Muscle of leg (tissue), 16 donors: ENCODE measurements around the gene ABCG4. TPM values are rescaled to one million over a fixed set of nuclear protein-coding genes. Genes with fewer than 3 reads are reported as not detected.
"Not testable (repeated sequence)": the region's sequence is repeated elsewhere in the genome, so short reads cannot be mapped to it uniquely, and the experiment has no call there.

Experiments used
- DNase-seq: peaks from one replicate; pipeline ENCODE4 v3.0.0; 2013
- H3K27ac ChIP-seq: one replicate; pipeline ENCODE4 v1.5.1; 2013; ENCODE audit warnings: mild to moderate bottlenecking, low read length, control low read depth
- H3K27me3 ChIP-seq: one replicate; pipeline ENCODE4 v1.6.1; 2013; ENCODE audit warnings: low read length; ENCODE audit not compliant: control insufficient read depth, insufficient read depth
- H3K36me3 ChIP-seq: one replicate; pipeline ENCODE4 v1.6.1; 2013; ENCODE audit warnings: low read length; ENCODE audit not compliant: control insufficient read depth, insufficient read depth
- H3K4me1 ChIP-seq: one replicate; pipeline ENCODE4 v1.6.1; 2013; ENCODE audit warnings: low read length; ENCODE audit not compliant: control insufficient read depth, insufficient read depth
- H3K4me3 ChIP-seq: one replicate; pipeline ENCODE4 v1.5.1; 2013; ENCODE audit warnings: low read length, control low read depth
- H3K9me3 ChIP-seq: replicated peaks from 2 replicates; pipeline ENCODE4 v1.6.1; 2013; ENCODE audit warnings: low read depth, low read length; ENCODE audit not compliant: control insufficient read depth
- WGBS: methylation state at CpG from one replicate; pipeline ENCODE4 v1.1.5; 2013; ENCODE audit warnings: missing lambda C conversion rate; ENCODE audit not compliant: insufficient coverage; 5-methylcytosine and 5-hydroxymethylcytosine counted together
- long read RNA-seq, 11 donors: transcript quantifications; one replicate each; lab custom pipeline, GENCODE V29; 2026
- polyA plus RNA-seq, 8 donors: library from polyadenylated mRNA; unstranded; fragments of 120-200 nt; gene quantifications; one replicate each; pipeline versions ENCODE4 v1.2.1 to v1.2.3, GENCODE V29; 2013; ENCODE audit warnings: inconsistent platforms in 1 of 8, low replicate concordance in 1 of 8; ENCODE audit not compliant: insufficient read length in 8 of 8, insufficient read depth in 1 of 8
- total RNA-seq: library from RNA; stranded (reverse); fragments of 120-200 nt; gene quantifications from one replicate; pipeline ENCODE4 v1.2.4, GENCODE V29; 2013

The ABCG4 gene
- total RNA-seq, result 0.13 TPM
- under 1 TPM; 0.18 to 0.60 (median 0.28) TPM for polyA plus RNA-seq
- long read RNA-seq, donor 1, result 0 reads
- long read RNA-seq, donor 2, result 0 reads
- long read RNA-seq, donor 3, result 0 reads
- long read RNA-seq, donor 4, result 0 reads
- long read RNA-seq, donor 5, result 0 reads
- long read RNA-seq, donor 6, result 0 reads
- long read RNA-seq, donor 7, result 0 reads
- long read RNA-seq, donor 8, result 0 reads
- long read RNA-seq, donor 9, result 0 reads
- long read RNA-seq, donor 10, result 0 reads
- long read RNA-seq, donor 11, result 0 reads

DNA sequence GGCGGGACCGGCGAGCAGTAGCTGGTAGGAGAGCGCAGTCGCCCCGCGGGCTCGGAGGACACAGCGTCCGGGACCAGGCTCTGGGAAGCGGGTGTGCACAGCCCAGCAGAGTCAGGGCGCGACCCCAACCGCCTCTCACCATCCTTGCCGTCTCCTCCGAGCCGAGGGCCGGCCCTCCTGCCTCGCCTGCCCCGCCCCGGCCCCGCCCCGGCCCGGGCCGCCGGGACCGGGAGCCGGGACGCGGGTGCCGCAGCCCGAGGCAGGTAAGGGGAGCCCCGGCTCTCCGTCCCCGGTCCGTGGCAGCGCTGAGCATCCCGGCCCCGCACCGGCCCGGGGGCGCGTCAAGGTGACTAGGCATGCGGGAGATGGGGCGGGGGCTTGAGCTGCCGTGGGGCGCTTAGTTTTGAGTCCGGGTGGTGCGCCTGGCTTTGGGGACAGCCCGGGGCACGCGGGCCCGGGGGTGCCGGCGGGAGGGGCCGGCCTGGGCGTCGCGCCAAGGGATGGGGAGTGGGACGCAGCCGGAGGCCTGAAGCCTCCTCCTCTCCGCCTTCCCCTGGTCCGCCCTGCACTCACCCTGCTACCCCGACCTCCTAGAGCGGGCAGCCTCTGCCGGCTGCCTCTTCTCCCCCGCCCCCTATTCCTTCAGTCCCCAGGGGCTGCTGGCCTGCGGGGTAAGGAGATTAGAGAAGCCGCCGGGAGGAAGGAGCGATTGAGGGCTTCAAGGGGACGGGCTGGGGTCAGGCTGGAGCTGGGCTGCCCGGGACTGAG, at the start of gene ABCG4:
TSS of gene ABCG4 (plus strand) at position 35 of the 768 bp plus-strand sequence. CDS start 914 bp downstream, outside the sequence.
- H3K27me3 ChIP-seq, result peaks cover 48% of the 10 kb centered on the region
- peak within 1 kb of the TSS; percentile 45 for H3K4me3 ChIP-seq
- peaks cover 16% of the 10 kb centered on the region for H3K4me1 ChIP-seq
- H3K27ac ChIP-seq, result no peak within 1 kb of the TSS
- DNase-seq, result no peak
- no peaks in the 10 kb centered on the region for H3K36me3 ChIP-seq
- 0% methylated on average over 66 of the region's 73 CpGs for WGBS
- H3K9me3 ChIP-seq, result no peaks in the 10 kb centered on the region

DNA sequence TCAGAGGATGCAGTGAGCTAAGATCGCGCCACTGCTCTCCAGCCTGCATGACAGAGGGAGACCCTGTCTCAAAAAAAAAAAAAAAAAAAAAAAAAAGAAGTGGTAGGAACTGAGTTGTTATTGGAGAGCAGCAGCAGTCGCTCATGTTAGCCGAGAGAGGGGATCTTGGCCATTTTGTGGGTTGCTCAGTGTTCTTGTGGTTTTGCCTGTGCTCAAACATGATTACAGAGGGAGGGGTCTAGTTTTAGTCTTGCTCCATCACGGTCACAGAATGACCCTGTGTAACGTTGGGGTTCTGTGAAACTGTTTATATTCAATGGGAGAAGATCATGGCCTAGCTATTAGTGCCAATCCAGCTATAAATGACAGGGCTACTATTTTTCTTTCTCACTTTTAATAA, 49.1 kb upstream of the ABCG4 start:
- H3K36me3 ChIP-seq, result peaks cover 25% of the 10 kb centered on the region
- no peak overlapping the region for H3K27ac ChIP-seq
- H3K4me1 ChIP-seq, result peaks cover 28% of the 10 kb centered on the region
- no peak for DNase-seq
- WGBS, result 100% methylated on average over 2 of the region's 6 CpGs
- no peak overlapping the region for H3K4me3 ChIP-seq
- H3K27me3 ChIP-seq, result no peaks in the 10 kb centered on the region
- no peaks in the 10 kb centered on the region for H3K9me3 ChIP-seq

DNA sequence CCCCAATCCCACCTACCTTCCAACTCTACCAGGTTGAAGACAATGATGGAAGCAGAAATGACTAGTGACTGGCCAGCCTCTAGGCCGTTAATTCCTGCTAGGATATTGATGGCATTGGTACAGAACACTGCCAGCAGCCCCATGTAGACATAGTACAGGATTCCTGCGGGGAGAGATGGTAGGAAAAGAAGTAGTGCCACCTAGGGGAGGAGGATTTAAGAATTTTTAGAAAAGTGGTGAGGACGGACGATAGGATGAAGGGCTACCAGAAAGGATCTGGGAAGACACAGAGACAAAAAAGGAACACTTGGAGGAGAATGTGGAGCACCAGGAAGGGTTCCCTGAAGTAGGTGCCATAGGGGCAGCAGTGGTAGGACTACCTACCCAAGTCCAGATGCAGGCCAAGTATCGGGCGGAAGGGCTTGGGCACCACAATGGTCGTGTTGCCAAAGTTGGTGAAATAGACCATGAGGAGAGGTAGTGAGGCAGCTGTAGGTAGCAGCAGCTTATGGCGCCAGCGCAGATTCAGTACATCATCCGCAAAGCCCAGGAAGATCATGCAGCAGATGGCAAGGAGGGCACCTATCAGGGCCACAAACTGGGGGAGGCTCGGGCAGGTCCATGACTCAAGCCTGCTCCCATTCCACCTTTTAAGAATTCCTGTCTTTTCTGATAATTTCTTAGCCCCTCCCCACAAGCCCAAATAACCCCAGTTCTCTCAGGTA, 48.4 kb upstream of the ABCG4 start:
- Histone ChIP-seq H3K36me3 (peaks cover 25% of the 10 kb centered on the region), H3K9me3 (no peaks in the 10 kb centered on the region), H3K27ac (no peak overlapping the region), H3K27me3 (no peaks in the 10 kb centered on the region), H3K4me1 (peaks cover 28% of the 10 kb centered on the region), H3K4me3 (peak overlapping the region; percentile 93)
- no peak for DNase-seq
- 50% methylated on average over 11 of the region's 11 CpGs for WGBS

DNA sequence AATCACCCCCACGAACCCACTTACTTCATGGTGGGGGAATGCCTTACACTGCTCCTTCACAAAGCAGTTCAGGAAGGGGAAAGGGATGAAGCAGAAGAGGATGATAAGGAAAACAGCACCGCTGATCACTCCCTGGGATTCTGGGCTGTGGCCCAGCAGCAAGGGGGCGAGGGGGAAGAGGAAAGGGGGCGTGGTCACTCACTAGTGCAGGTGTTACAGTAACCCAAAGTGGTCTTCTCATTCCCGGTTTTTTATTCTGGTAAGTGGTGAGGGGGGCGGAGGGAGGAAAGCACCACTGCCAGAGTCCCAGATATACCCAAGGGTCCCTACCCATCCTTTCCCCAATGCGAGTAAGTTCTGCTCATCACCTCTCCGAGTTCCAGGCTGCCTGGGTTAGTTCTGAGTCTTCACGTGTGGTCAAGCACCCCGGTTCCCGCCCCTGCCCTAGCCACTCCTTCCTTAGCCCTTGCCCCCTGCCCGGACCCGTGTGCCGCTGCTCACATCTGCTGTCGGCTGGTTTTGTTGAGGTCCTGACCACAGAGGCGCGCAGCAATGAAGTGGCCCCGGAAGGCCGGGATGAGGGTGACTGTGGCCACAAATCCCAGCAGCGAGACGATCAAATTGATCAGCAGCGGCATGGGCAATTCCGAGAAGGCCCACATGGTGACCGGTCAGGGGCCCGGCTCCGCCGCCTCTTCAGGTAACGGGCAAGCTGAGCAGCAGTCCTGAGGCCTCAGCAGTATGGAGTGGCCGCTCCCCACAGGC, 47.7 kb upstream of the ABCG4 start:
- Histone ChIP-seq H3K4me1 (peaks cover 26% of the 10 kb centered on the region), H3K4me3 (peak overlapping the region; percentile 93), H3K27ac (peak overlapping the region; percentile 99), H3K9me3 (no peaks in the 10 kb centered on the region), H3K27me3 (no peaks in the 10 kb centered on the region), H3K36me3 (peaks cover 25% of the 10 kb centered on the region)
- peak; percentile 37 for DNase-seq
- under 1% methylated on average over 24 of the region's 29 CpGs for WGBS

DNA sequence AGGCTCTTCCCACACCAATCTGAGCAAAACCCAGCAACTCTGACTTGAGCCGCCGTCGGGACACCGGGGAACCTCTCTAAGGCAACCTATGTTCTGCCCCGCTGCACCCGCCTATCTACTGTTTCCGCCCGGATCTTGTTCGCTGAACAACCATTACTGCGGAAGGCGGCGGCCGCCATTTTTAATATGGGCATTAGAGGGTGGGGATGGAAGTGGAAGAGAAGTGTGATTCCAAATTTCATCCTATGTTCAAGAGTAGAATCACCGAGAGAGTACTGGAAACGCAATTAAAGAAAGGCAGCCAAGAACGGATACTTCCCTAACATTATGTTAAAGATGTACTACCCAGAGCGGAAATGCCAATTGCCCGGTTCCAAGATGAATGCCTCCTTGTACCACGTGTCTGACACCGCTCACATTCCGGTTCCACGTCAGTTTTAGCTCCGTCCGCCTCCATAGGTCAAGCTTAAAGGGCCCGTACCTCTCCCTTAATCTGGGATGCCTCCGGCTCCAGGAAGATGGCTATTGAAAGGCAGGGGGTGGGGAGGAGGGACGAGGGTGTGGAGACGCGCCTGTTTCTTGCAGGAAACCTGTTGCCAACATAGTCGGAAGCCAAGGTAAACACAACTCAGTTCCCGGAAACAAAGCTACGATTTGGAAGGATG, 47.0 kb upstream of the ABCG4 start, which contains the start of gene DPAGT1:
TSS of gene DPAGT1 (minus strand) at position 95 of the 665 bp plus-strand sequence. CDS start 198 bp downstream, outside the sequence.
- H3K36me3 ChIP-seq, result peaks cover 18% of the 10 kb centered on the region
- H3K4me1 ChIP-seq, result peaks cover 34% of the 10 kb centered on the region
- H3K27me3 ChIP-seq, result no peaks in the 10 kb centered on the region
- peak within 1 kb of the TSS; percentile 93 for H3K4me3 ChIP-seq
- 3% methylated on average over 19 of the region's 32 CpGs for WGBS
- peak within 1 kb of the TSS; percentile 99 for H3K27ac ChIP-seq
- DNase-seq, result peak; percentile 99
- no peaks in the 10 kb centered on the region for H3K9me3 ChIP-seq

DNA sequence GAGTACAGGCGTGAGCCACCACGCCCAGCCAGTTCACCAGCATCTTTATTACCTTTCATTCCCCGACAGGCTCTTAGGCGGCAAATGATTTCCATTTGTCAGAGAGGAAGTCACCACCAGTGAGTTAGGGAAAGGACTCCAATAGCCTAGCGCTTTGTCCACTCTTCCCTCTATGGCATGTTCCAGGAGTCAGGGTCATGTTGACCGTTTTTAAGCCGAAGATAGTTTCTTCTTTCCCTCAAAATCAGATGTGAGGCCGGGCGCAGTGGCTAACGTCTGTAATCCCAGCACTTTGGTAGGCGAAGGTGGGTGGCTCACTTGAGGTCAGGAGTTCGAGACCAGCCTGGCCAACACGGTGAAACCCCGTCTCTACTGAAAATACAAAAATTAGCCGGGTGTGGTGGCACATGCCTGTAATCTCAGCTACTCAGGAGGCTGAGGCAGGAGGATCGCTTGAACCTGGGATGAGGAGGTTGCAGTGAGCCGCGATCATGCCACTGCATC, 45.6 kb upstream of the ABCG4 start:
- H3K36me3 ChIP-seq, H3K9me3 ChIP-seq, H3K27me3 ChIP-seq, DNase-seq: not testable (repeated sequence)
- H3K4me3 ChIP-seq, result peak overlapping the region; percentile 11
- H3K4me1 ChIP-seq, result peaks cover 39% of the 10 kb centered on the region
- H3K27ac ChIP-seq, result peak overlapping the region; percentile 99
- 88% methylated on average over 12 of the region's 18 CpGs for WGBS

DNA sequence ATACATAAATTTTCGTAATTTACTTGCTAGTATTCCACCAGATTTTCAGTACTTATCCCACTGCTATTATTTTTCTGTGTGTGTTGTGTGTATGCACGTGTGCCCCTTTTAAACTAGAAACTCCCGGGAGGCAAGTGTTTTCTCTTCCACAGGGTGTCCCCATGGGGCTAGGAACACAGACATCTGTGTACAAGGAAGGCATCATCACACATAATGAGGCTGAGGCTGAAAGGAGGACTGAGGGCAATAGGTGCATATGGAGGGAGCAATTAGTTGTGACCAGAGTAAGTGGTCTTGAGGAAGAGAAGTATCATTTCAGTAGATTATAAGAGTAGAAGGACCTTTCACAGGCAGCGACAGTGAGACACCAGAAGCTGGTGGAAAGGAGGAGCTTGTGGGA, 45.1 kb upstream of the ABCG4 start:
- Histone ChIP-seq H3K27me3 (no peaks in the 10 kb centered on the region), H3K27ac (peak overlapping the region; percentile 99), H3K36me3 (peaks cover 2% of the 10 kb centered on the region), H3K9me3 (no peaks in the 10 kb centered on the region), H3K4me1 (peaks cover 43% of the 10 kb centered on the region), H3K4me3 (no peak overlapping the region)
- WGBS, result 72% methylated on average over 2 of the region's 4 CpGs
- no peak for DNase-seq

DNA sequence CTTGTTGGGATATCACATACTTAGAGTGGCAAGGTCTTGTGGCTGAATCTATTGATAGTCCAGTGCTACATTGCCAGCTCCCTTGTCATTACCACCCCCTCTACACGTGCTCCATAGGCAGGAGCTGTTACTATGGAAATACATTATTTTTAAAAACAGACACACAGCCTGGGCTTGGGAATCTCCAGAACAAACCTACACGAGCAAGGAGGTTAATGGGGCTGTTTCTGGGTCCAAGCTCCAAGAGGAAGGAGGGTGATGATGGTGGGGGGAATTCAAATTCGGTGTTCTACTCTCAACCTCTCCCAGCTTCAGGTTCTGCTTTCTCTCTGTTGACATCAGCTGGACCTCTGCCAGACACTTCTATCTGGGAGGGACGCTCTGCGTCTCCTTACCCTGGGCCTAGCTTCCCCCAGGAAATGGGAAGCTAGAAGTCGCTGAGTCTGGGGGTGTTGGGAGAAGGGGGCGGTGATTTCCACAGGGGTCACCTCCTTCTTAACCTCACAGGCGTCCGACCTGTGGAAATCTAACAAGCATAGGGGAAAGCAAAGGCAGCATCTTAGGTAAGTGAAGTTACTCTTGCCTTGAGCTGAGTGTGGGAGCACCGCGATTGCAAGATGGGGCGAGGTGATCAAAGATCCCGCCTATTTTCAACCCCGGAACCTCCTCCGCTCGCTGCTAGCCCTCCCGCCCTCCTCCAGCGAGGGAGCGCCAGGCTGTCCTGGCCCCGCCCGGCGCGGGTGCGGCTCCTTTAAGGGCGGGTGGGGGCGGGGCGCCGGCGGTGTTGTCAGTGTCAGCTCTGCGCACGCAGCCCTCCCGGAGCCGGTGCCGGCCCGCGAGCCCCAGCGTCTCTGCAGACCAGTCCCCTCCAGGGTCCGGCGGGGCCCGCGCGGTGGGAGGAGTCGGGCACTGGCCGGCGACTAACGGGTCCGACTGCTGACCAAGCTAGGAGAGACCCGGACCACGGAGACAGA, 42.0 kb upstream of the ABCG4 start, which contains the start of gene C2CD2L:
TSS of gene C2CD2L (plus strand) at position 781 of the 974 bp plus-strand sequence. CDS start 398 bp downstream, outside the sequence.
- peaks cover 22% of the 10 kb centered on the region for H3K36me3 ChIP-seq
- WGBS, result 0% methylated on average over 40 of the region's 49 CpGs
- peak within 1 kb of the TSS; percentile 79 for H3K27ac ChIP-seq
- H3K9me3 ChIP-seq, result no peaks in the 10 kb centered on the region
- H3K27me3 ChIP-seq, result no peaks in the 10 kb centered on the region
- H3K4me1 ChIP-seq, result peaks cover 35% of the 10 kb centered on the region
- H3K4me3 ChIP-seq, result peak within 1 kb of the TSS; percentile 81
- DNase-seq, result peak; percentile 96
